AG04450 (cell line): ENCODE results near the gene ARL3. TPM values are rescaled to one million over a fixed set of nuclear protein-coding genes. Genes with fewer than 3 reads are reported as not detected.

Experiments
- CTCF ChIA-PET: fragments of 300-600, 350-600 bp; formaldehyde crosslinking; extraction: SDS; loops from one replicate; lab custom pipeline; 2022; ENCODE audit warnings: antibody characterized with exemption, inconsistent platforms; lab: Charles Lee
- POLR2A ChIA-PET: fragments of 350-600 bp; formaldehyde crosslinking; extraction: SDS; loops from one replicate; lab custom pipeline; 2021; ENCODE audit warnings: antibody characterized with exemption, inconsistent platforms; lab: Yijun Ruan, JAX
- DNase-seq: peaks from one replicate; pipeline ENCODE4 v3.0.0-alpha.2; 2011; ENCODE audit warnings: low read depth, low spot score
- H3K27ac ChIP-seq: one replicate; pipeline ENCODE4 v1.5.1; 2012; ENCODE audit warnings: low read depth, low read length, control low read depth
- H3K27me3 ChIP-seq: one replicate; pipeline ENCODE4 v1.6.0; 2012; ENCODE audit warnings: low read length; ENCODE audit not compliant: control insufficient read depth, insufficient read depth
- H3K4me3 ChIP-seq: 2 replicates; pipeline ENCODE4 v1.5.1; 2011; ENCODE audit warnings: mild to moderate bottlenecking, low read depth, low read length, control low read depth
- H3K9me3 ChIP-seq: 2 replicates; pipeline ENCODE4 v1.5.1; 2012; ENCODE audit warnings: low read length; ENCODE audit not compliant: control insufficient read depth, insufficient read depth
- polyA plus RNA-seq: library from polyadenylated mRNA; depleted of rRNA; stranded (reverse); fragments of >200 nt; gene quantifications from 2 replicates; pipeline ENCODE4 v1.2.3, GENCODE V29; 2011; rRNA removed
- TF ChIP-seq, protein P1 (sequence below): IDR thresholded peaks from 2 replicates; pipeline ENCODE4 v1.5.1; 2011; ENCODE audit warnings: low read depth, low read length, control low read depth, inconsistent platforms

Gene ARL3
- polyA plus RNA-seq, 1 experiment: 19.2 TPM

DNA sequence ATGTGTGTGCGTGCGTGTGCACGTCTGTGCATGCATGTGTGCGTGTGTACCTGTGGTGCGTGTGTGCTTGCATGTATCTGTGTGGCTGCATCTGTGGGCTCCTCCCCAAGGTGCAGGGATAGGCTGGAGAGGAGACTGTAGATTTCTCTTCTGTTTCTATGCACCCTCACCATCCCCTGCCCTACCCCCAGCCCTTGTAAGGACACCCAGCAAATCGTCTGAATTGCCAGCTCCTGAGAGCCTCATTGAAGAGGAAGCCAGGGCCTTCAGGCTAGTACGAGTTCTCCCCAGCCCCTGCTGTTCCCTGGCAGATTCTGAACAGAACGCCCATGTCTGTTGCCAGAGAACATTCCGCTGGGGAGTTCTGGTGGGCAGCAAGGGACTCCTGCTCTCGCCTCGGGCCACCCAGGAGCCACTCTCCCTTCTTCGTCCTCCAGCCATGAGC, 86.9 kb downstream of the ARL3 start:
- peak overlapping the region; percentile 99 for H3K27ac ChIP-seq
- no peak overlapping the region for H3K4me3 ChIP-seq
- peaks cover 8% of the 10 kb centered on the region for H3K9me3 ChIP-seq
- TF ChIP-seq, protein P1, sequence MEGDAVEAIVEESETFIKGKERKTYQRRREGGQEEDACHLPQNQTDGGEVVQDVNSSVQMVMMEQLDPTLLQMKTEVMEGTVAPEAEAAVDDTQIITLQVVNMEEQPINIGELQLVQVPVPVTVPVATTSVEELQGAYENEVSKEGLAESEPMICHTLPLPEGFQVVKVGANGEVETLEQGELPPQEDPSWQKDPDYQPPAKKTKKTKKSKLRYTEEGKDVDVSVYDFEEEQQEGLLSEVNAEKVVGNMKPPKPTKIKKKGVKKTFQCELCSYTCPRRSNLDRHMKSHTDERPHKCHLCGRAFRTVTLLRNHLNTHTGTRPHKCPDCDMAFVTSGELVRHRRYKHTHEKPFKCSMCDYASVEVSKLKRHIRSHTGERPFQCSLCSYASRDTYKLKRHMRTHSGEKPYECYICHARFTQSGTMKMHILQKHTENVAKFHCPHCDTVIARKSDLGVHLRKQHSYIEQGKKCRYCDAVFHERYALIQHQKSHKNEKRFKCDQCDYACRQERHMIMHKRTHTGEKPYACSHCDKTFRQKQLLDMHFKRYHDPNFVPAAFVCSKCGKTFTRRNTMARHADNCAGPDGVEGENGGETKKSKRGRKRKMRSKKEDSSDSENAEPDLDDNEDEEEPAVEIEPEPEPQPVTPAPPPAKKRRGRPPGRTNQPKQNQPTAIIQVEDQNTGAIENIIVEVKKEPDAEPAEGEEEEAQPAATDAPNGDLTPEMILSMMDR: no peak
- POLR2A ChIA-PET: interaction anchor here (0.9 to 2.4 kb wide), 2 partner anchors 15 to 47 kb away, joined by 3 to 14 read pairs; no protein-coding TSS in a partner anchor
- no peak for DNase-seq
- CTCF ChIA-PET: interaction anchor here (0.8 to 1.0 kb wide), 3 partner anchors 32 to 233 kb away, joined by 3 to 4 read pairs (median 3); no protein-coding TSS in a partner anchor
- no peaks in the 10 kb centered on the region for H3K27me3 ChIP-seq

DNA sequence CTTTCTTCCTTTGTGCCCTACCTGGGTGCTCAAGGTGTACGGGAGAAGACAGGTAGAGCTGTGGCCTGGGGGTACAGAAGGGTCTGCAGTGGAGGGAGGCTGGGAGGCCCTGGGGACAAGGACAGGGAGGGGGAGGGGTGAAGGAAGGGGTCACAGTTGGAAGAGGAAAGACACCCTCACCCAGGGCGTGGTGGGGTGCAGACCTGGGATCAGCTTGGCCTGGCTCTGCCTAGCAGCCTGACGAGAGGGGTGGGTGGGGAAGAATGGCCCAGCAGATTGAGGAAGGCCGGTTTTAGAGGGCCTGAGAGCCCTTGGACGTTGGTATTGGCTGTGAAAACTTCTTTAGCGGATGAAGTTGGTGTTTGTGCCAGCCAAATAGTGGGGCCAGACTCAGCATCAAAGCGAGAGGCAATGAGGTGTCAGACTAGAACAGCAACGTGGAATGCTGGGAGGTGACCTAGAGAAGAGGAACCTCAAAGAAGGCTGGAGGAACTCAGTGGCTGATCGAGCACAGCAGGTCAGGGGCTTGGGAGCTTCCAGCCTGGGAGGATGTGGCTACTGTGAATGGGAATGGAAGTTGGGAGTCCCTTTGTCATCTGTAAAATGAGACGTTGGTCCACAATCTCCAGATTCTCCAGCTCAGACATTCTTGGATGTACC, 88.0 kb downstream of the ARL3 start:
- H3K9me3 ChIP-seq: peaks cover 8% of the 10 kb centered on the region
- peak overlapping the region; percentile 99 for H3K27ac ChIP-seq
- no peak overlapping the region for H3K4me3 ChIP-seq
- TF ChIP-seq, protein P1: no peak
- DNase-seq: no peak
- H3K27me3 ChIP-seq: no peaks in the 10 kb centered on the region
- ChIA-PET CTCF (no interaction called here), POLR2A (interaction anchor here (2.4 kb wide), 1 partner anchor 16 kb away, joined by 14 read pairs; no protein-coding TSS in a partner anchor)

DNA sequence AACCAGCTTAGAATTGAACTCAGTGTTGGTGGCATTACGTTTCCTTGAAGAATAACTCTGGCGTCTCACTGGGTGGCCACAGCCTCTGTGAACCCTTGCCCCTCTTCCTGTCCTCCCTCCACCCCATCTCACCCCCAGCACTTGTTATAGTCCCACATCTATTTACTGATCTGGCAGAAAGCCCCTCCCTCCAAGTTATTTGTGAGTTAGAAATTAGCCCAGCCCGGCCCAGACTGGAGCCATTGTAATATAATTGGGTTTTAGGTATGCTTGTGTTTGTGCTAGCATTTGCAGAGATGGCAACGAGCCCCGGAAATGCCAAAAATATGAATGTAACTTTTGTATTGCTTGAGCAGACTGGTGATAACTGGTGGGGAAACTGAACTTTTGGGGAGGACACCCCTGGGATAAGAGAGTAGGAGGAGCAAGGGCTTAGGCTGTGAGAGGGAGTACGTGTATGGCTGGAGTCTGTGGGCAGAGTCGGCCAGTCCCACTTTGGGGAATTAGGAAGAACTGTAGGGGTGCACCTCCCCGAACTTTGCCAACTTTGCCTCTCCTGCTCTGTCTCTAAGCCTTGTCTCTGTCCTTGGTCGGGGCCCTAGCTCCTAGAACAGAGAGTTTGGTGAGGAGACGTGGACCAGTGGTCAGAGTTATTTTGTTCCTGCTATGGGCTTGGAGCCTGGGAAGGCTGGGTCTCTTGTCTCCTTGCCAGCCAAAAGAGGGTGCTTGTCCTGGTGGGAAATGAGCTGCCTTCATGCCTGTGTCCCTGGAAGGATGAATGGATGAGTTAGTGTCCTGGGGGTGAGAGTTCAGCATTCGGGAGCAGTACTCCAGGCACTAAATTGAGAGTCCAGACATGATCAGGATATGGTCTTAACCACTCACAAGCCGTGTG, 89.2 kb downstream of the ARL3 start:
- no peak for DNase-seq
- TF ChIP-seq, protein P1: no peak
- H3K9me3 ChIP-seq: peaks cover 8% of the 10 kb centered on the region
- CTCF ChIA-PET: no interaction called here
- H3K27ac ChIP-seq: no peak overlapping the region
- POLR2A ChIA-PET: interaction anchor here (1.2 kb wide), 1 partner anchor 17 kb away, joined by 7 read pairs; no protein-coding TSS in a partner anchor
- H3K27me3 ChIP-seq: no peaks in the 10 kb centered on the region
- H3K4me3 ChIP-seq: no peak overlapping the region

DNA sequence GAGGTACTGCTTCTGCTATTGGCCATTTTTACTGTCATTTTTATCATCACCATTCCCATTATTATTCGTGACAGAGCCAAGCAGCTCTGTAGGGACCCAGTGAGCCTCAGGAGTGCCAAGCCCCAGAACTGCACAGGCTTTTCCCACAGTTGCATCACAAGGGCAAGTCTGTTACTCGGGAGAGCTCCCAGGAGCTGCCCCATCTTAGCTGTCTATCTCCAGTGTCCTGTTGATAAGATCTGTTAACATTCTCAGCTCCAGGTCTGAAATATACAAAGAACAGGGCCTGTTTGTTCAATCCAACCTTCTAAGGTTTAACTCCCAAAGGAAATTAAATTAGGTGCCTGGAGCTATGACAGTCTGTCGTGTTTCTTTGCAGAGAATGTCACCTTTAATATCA, 90.1 kb downstream of the ARL3 start:
- CTCF ChIA-PET: no interaction called here

More for the DNA sequence above, 90.1 kb downstream of the ARL3 start:
- POLR2A ChIA-PET: interaction anchor here (1.2 kb wide), 1 partner anchor 18 kb away, joined by 7 read pairs; no protein-coding TSS in a partner anchor
- TF ChIP-seq, protein P1: no peak
- Histone ChIP-seq H3K27me3 (no peaks in the 10 kb centered on the region), H3K9me3 (peaks cover 8% of the 10 kb centered on the region), H3K27ac (no peak overlapping the region), H3K4me3 (no peak overlapping the region)
- no peak for DNase-seq

Other genes with a start within 250 kb of the ARL3 start
- gene ACTR1A, start 211.7 kb downstream of the ARL3 start, polyA plus RNA-seq: 164 and 192 TPM in 2 replicates
- 11.0 and 13.2 TPM in 2 replicates for gene SUFU, start 210.4 kb downstream of the ARL3 start, polyA plus RNA-seq
- gene TRIM8, start 69.9 kb downstream of the ARL3 start, polyA plus RNA-seq: 66.8 and 80.9 TPM in 2 replicates
- 6.5 and 7.2 TPM in 2 replicates for gene SFXN2, start 239 bp upstream of the ARL3 start, polyA plus RNA-seq
- 27.6 and 28.1 TPM in 2 replicates for gene WBP1L, start 29.6 kb upstream of the ARL3 start, polyA plus RNA-seq
- not detected in 2 replicates for gene CYP17A1, start 123.0 kb upstream of the ARL3 start, polyA plus RNA-seq
- 21.0 and 31.1 TPM in 2 replicates for gene BORCS7, start 139.9 kb upstream of the ARL3 start, polyA plus RNA-seq
- 4.0 and 6.7 TPM in 2 replicates for gene AS3MT, start 155.1 kb upstream of the ARL3 start, polyA plus RNA-seq
- gene CNNM2, start 203.9 kb upstream of the ARL3 start, polyA plus RNA-seq: 5.2 and 5.8 TPM in 2 replicates